WTC11 (cell line): ENCODE measurements around the gene ENAH. TPM values are rescaled to one million over a fixed set of nuclear protein-coding genes. Genes with fewer than 3 reads are reported as not detected.

Source experiments
- ATAC-seq: fragments of 200-7000 bp; cut with Tn5 transposase; 2 replicates; pipeline ENCODE4 v1.10.0; 2021; ENCODE audit warnings: mild to moderate bottlenecking, moderate library complexity
- CTCF ChIA-PET: fragments of 300-600 bp; sonication (Branson Sonifier 250); formaldehyde crosslinking; loops from one replicate; lab custom pipeline; 2021; ENCODE audit warnings: antibody characterized with exemption; lab: Charles Lee
- POLR2A ChIA-PET: fragments of 350-600 bp; sonication (Branson Sonifier 250); formaldehyde crosslinking; loops from one replicate; lab custom pipeline; 2021; ENCODE audit warnings: antibody characterized with exemption; lab: Charles Lee
- DNase-seq: peaks from one replicate; pipeline ENCODE4 v3.0.0; 2021; ENCODE audit warnings: low spot score
- H3K27ac Mint-ChIP-seq: 2 replicates; pipeline ENCODE4 v1.8.0; 2021; ENCODE audit warnings: mixed read lengths
- H3K27me3 Mint-ChIP-seq: 2 replicates; pipeline ENCODE4 v1.8.0; 2021; ENCODE audit warnings: low read depth, mild to moderate bottlenecking, moderate library complexity, mixed read lengths
- H3K36me3 Mint-ChIP-seq: 2 replicates; pipeline ENCODE4 v1.8.0; 2021; ENCODE audit warnings: mixed read lengths
- H3K4me1 Mint-ChIP-seq: 2 replicates; pipeline ENCODE4 v1.8.0; 2022; ENCODE audit warnings: mixed read lengths
- H3K4me3 Mint-ChIP-seq: 2 replicates; pipeline ENCODE4 v1.8.0; 2021; ENCODE audit warnings: mild to moderate bottlenecking, moderate library complexity, mixed read lengths
- H3K9me3 Mint-ChIP-seq: 2 replicates; pipeline ENCODE4 v1.8.0; 2021; ENCODE audit warnings: mixed read lengths
- ATF1 ChIP-seq: sonication (generic); formaldehyde crosslinking; IDR thresholded peaks from 2 replicates; pipeline ENCODE4 v1.8.1; 2023; ENCODE audit warnings: mild to moderate bottlenecking, moderate library complexity, missing genetic modification reagents
- ESRRA ChIP-seq: sonication (generic); formaldehyde crosslinking; IDR thresholded peaks from 2 replicates; pipeline ENCODE4 v1.8.1; 2022; ENCODE audit warnings: mild to moderate bottlenecking, missing genetic modification reagents, borderline replicate concordance
- IRF1 ChIP-seq: sonication (generic); formaldehyde crosslinking; IDR thresholded peaks from 2 replicates; pipeline ENCODE4 v1.8.0; 2023; ENCODE audit warnings: missing genetic modification reagents
- NFATC4 ChIP-seq: fragments of 250-450 bp; sonication (Bioruptor Pico); IDR thresholded peaks from 2 replicates; pipeline ENCODE4 v1.9.0; 2021; ENCODE audit warnings: mild to moderate bottlenecking
- OVOL2 ChIP-seq: fragments of 250-450 bp; sonication (Bioruptor Pico); IDR thresholded peaks from 2 replicates; pipeline ENCODE4 v1.9.0; 2021; ENCODE audit warnings: mild to moderate bottlenecking, borderline replicate concordance
- ZBTB21 ChIP-seq: sonication (generic); formaldehyde crosslinking; IDR thresholded peaks from 2 replicates; pipeline ENCODE4 v1.8.1; 2023; ENCODE audit warnings: mild to moderate bottlenecking, missing genetic modification reagents, borderline replicate concordance
- ZNF396 ChIP-seq: fragments of 250-450 bp; sonication (Bioruptor Pico); IDR thresholded peaks from 2 replicates; pipeline ENCODE4 v1.8.0; 2021; ENCODE audit warnings: mild to moderate bottlenecking, moderate library complexity, borderline replicate concordance
- ZNF671 ChIP-seq: fragments of 250-450 bp; sonication (Bioruptor Pico); IDR thresholded peaks from 2 replicates; pipeline ENCODE4 v1.8.0; 2021; ENCODE audit warnings: mild to moderate bottlenecking
- total RNA-seq: library from RNA; stranded (reverse); gene quantifications from 3 replicates; pipeline ENCODE4 v1.2.3, GENCODE V29; 2021
- TF ChIP-seq, protein P1 (sequence below): fragments of 250-450 bp; sonication (Bioruptor Pico); IDR thresholded peaks from 2 replicates; pipeline ENCODE4 v1.9.0; 2021; ENCODE audit warnings: mild to moderate bottlenecking
- TF ChIP-seq, protein P2 (sequence below): sonication (generic); formaldehyde crosslinking; IDR thresholded peaks from 2 replicates; pipeline ENCODE4 v1.8.0; 2023; ENCODE audit warnings: missing genetic modification reagents, mild to moderate bottlenecking, borderline replicate concordance
- TF ChIP-seq, protein P3 (sequence below): fragments of 250-450 bp; sonication (Bioruptor Pico); IDR thresholded peaks from 2 replicates; pipeline ENCODE4 v1.9.0; 2021; ENCODE audit warnings: mild to moderate bottlenecking, borderline replicate concordance
- TF ChIP-seq, protein P4 (sequence below): sonication (generic); formaldehyde crosslinking; IDR thresholded peaks from 2 replicates; pipeline ENCODE4 v1.8.0; 2023; ENCODE audit warnings: mild to moderate bottlenecking, missing genetic modification reagents

ENAH gene
- total RNA-seq, 1 experiment from 2014 or later = 227 TPM

DNA sequence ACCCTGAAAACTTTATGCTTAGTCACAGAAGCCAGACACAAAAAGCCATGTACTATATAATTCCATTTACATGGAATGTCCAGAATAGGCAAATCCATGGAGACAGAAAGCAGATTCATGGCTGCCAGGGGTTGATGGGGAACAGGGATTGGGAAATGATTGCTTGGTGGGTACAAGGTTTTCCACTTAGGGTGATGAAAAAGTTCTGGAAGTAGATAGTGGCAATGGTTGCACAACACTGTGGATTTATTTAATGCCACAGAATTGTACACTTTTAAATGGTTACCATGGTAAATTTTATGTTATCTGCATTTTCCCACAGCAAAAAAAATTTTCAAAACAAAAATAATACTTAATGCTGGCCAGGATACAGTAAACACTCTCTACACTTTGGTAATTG, 40.6 kb downstream of the ENAH start:
- POLR2A ChIA-PET = no interaction called here
- Mint-ChIP-seq H3K4me1 (peaks cover 57% of the 10 kb centered on the region), H3K36me3 (peaks cover 25% of the 10 kb centered on the region)
- ATAC-seq (no peak), DNase-seq (no peak)
- TF ChIP-seq ESRRA (CRISPR knock-in tag) = no peak
- no peak for TF ChIP-seq OVOL2
- TF ChIP-seq, protein P1, sequence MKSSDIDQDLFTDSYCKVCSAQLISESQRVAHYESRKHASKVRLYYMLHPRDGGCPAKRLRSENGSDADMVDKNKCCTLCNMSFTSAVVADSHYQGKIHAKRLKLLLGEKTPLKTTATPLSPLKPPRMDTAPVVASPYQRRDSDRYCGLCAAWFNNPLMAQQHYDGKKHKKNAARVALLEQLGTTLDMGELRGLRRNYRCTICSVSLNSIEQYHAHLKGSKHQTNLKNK (CRISPR knock-in tag) = no peak
- TF ChIP-seq, protein P2, sequence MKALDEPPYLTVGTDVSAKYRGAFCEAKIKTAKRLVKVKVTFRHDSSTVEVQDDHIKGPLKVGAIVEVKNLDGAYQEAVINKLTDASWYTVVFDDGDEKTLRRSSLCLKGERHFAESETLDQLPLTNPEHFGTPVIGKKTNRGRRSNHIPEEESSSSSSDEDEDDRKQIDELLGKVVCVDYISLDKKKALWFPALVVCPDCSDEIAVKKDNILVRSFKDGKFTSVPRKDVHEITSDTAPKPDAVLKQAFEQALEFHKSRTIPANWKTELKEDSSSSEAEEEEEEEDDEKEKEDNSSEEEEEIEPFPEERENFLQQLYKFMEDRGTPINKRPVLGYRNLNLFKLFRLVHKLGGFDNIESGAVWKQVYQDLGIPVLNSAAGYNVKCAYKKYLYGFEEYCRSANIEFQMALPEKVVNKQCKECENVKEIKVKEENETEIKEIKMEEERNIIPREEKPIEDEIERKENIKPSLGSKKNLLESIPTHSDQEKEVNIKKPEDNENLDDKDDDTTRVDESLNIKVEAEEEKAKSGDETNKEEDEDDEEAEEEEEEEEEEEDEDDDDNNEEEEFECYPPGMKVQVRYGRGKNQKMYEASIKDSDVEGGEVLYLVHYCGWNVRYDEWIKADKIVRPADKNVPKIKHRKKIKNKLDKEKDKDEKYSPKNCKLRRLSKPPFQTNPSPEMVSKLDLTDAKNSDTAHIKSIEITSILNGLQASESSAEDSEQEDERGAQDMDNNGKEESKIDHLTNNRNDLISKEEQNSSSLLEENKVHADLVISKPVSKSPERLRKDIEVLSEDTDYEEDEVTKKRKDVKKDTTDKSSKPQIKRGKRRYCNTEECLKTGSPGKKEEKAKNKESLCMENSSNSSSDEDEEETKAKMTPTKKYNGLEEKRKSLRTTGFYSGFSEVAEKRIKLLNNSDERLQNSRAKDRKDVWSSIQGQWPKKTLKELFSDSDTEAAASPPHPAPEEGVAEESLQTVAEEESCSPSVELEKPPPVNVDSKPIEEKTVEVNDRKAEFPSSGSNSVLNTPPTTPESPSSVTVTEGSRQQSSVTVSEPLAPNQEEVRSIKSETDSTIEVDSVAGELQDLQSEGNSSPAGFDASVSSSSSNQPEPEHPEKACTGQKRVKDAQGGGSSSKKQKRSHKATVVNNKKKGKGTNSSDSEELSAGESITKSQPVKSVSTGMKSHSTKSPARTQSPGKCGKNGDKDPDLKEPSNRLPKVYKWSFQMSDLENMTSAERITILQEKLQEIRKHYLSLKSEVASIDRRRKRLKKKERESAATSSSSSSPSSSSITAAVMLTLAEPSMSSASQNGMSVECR (CRISPR knock-in tag) = no peak
- TF ChIP-seq ZBTB21 (CRISPR knock-in tag) = no peak
- no peak for TF ChIP-seq IRF1
- TF ChIP-seq, protein P3, sequence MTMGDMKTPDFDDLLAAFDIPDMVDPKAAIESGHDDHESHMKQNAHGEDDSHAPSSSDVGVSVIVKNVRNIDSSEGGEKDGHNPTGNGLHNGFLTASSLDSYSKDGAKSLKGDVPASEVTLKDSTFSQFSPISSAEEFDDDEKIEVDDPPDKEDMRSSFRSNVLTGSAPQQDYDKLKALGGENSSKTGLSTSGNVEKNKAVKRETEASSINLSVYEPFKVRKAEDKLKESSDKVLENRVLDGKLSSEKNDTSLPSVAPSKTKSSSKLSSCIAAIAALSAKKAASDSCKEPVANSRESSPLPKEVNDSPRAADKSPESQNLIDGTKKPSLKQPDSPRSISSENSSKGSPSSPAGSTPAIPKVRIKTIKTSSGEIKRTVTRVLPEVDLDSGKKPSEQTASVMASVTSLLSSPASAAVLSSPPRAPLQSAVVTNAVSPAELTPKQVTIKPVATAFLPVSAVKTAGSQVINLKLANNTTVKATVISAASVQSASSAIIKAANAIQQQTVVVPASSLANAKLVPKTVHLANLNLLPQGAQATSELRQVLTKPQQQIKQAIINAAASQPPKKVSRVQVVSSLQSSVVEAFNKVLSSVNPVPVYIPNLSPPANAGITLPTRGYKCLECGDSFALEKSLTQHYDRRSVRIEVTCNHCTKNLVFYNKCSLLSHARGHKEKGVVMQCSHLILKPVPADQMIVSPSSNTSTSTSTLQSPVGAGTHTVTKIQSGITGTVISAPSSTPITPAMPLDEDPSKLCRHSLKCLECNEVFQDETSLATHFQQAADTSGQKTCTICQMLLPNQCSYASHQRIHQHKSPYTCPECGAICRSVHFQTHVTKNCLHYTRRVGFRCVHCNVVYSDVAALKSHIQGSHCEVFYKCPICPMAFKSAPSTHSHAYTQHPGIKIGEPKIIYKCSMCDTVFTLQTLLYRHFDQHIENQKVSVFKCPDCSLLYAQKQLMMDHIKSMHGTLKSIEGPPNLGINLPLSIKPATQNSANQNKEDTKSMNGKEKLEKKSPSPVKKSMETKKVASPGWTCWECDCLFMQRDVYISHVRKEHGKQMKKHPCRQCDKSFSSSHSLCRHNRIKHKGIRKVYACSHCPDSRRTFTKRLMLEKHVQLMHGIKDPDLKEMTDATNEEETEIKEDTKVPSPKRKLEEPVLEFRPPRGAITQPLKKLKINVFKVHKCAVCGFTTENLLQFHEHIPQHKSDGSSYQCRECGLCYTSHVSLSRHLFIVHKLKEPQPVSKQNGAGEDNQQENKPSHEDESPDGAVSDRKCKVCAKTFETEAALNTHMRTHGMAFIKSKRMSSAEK = no peak
- TF ChIP-seq, protein P4, sequence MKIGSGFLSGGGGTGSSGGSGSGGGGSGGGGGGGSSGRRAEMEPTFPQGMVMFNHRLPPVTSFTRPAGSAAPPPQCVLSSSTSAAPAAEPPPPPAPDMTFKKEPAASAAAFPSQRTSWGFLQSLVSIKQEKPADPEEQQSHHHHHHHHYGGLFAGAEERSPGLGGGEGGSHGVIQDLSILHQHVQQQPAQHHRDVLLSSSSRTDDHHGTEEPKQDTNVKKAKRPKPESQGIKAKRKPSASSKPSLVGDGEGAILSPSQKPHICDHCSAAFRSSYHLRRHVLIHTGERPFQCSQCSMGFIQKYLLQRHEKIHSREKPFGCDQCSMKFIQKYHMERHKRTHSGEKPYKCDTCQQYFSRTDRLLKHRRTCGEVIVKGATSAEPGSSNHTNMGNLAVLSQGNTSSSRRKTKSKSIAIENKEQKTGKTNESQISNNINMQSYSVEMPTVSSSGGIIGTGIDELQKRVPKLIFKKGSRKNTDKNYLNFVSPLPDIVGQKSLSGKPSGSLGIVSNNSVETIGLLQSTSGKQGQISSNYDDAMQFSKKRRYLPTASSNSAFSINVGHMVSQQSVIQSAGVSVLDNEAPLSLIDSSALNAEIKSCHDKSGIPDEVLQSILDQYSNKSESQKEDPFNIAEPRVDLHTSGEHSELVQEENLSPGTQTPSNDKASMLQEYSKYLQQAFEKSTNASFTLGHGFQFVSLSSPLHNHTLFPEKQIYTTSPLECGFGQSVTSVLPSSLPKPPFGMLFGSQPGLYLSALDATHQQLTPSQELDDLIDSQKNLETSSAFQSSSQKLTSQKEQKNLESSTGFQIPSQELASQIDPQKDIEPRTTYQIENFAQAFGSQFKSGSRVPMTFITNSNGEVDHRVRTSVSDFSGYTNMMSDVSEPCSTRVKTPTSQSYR (CRISPR knock-in tag) = no peak
- no peak for TF ChIP-seq ZNF671
- TF ChIP-seq ATF1 = no peak
- no peak for TF ChIP-seq ZNF396 (CRISPR knock-in tag)
- TF ChIP-seq NFATC4 (CRISPR knock-in tag) = no peak
- TF ChIP-seq, all 79 proteins: peak for 0
- Mint-ChIP-seq H3K27ac (no peak overlapping the region; the same call in 1 of the 2 replicates), H3K4me3 (no peak overlapping the region), H3K27me3 (no peaks in the 10 kb centered on the region), H3K9me3 (peaks cover 8% of the 10 kb centered on the region)
- CTCF ChIA-PET = no interaction called here
